GM23338 (cell line): ENCODE results near the gene OR2V2.
"Not testable (repeated sequence)": the region's sequence is repeated elsewhere in the genome, so short reads cannot be mapped to it uniquely, and the experiment has no call there.

Source experiments
- TF ChIP-seq, protein P1 (sequence below), 2 experiments: fragments of 200-600 bp in 1 of 2; sonication (generic) in 1 of 2; conservative IDR thresholded peaks; 2 replicates each; pipeline versions ENCODE4 v1.5.1 to v1.6.1; 2016 to 2017; ENCODE audit warnings: antibody characterized with exemption in 2 of 2, low read depth in 2 of 2, mild to moderate bottlenecking in 2 of 2, moderate library complexity in 1 of 2
- TF ChIP-seq, protein P2 (sequence below): IDR thresholded peaks from one replicate; pipeline ENCODE4 v1.6.1; 2018; ENCODE audit warnings: antibody characterized with exemption; ENCODE audit not compliant: unreplicated experiment

DNA sequence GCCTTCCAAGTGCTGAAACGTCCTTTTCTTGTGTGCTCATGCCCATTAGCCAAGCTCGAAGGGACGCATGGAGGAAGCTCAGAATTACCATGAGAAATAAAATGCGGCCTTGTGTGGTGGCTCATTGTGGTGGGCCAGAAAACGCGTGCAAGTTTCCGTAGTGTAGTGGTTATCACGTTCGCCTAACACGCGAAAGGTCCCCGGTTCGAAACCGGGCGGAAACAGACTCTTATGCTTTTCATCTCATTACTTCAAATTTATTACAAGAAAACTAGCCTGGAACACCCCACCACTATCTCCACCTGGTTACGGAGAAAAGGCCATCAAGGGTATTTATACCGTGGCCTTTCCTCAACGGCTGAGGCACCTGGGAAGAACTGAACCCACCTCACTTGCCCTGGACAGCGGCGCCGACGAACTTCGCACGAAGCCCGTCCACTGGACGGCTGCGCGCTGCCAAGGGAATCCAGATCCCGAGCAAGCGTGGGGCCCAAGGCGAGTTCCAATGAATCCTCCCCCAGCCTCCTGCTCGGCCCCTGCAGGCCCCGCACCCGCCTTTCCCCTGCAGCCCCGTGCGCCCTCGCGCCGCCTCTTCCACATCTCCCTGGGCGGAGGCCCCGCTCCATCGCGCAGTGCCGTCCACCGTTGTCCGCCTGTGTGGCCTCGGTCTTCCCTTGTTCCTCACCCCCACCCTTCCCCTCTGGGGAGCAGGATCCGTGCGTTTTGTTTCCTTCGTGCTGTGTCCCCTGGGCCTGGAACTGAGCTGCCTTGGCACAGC is 22.3 kb downstream of the OR2V2 start:
- TF ChIP-seq, protein P1, sequence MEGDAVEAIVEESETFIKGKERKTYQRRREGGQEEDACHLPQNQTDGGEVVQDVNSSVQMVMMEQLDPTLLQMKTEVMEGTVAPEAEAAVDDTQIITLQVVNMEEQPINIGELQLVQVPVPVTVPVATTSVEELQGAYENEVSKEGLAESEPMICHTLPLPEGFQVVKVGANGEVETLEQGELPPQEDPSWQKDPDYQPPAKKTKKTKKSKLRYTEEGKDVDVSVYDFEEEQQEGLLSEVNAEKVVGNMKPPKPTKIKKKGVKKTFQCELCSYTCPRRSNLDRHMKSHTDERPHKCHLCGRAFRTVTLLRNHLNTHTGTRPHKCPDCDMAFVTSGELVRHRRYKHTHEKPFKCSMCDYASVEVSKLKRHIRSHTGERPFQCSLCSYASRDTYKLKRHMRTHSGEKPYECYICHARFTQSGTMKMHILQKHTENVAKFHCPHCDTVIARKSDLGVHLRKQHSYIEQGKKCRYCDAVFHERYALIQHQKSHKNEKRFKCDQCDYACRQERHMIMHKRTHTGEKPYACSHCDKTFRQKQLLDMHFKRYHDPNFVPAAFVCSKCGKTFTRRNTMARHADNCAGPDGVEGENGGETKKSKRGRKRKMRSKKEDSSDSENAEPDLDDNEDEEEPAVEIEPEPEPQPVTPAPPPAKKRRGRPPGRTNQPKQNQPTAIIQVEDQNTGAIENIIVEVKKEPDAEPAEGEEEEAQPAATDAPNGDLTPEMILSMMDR (conservative IDR thresholded peaks at IDR 0.05; ENCODE audit: low read depth in 2 of 2), result not testable (repeated sequence)
- TF ChIP-seq, protein P2, sequence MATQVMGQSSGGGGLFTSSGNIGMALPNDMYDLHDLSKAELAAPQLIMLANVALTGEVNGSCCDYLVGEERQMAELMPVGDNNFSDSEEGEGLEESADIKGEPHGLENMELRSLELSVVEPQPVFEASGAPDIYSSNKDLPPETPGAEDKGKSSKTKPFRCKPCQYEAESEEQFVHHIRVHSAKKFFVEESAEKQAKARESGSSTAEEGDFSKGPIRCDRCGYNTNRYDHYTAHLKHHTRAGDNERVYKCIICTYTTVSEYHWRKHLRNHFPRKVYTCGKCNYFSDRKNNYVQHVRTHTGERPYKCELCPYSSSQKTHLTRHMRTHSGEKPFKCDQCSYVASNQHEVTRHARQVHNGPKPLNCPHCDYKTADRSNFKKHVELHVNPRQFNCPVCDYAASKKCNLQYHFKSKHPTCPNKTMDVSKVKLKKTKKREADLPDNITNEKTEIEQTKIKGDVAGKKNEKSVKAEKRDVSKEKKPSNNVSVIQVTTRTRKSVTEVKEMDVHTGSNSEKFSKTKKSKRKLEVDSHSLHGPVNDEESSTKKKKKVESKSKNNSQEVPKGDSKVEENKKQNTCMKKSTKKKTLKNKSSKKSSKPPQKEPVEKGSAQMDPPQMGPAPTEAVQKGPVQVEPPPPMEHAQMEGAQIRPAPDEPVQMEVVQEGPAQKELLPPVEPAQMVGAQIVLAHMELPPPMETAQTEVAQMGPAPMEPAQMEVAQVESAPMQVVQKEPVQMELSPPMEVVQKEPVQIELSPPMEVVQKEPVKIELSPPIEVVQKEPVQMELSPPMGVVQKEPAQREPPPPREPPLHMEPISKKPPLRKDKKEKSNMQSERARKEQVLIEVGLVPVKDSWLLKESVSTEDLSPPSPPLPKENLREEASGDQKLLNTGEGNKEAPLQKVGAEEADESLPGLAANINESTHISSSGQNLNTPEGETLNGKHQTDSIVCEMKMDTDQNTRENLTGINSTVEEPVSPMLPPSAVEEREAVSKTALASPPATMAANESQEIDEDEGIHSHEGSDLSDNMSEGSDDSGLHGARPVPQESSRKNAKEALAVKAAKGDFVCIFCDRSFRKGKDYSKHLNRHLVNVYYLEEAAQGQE, result not testable (repeated sequence)
